C4-2B (cell line): ENCODE measurements around the gene CSPG5.

ENCODE experiments used
- CTCF ChIP-seq: fragments of 450-650 bp; conservative IDR thresholded peaks from 2 replicates; pipeline ENCODE4 v1.5.1; 2017; ENCODE audit warnings: mild to moderate bottlenecking
- ZFX ChIP-seq: fragments of 450-650 bp; IDR thresholded peaks from 2 replicates; pipeline ENCODE4 v1.6.1; 2017

- TF ChIP-seq CTCF (no peak), ZFX (no peak)
Measured at GRCh38 chr3:47541583-47542108, 37.0 kb downstream of the CSPG5 start.
